HK-2 (cell line): Measurements from ENCODE around the gene SNTG2.

Source experiments
- DNase-seq: peaks from one replicate; pipeline ENCODE4 v3.0.0-alpha.2; 2018; ENCODE audit not compliant: unreplicated experiment

SNTG2 gene

GRCh38 chr2:989781-990467, 39.3 kb downstream of the SNTG2 start:
- no peak for DNase-seq

- DNase-seq, result no peak
These were observed 40.3 kb downstream of the SNTG2 start for GRCh38 chr2:990970-991369.

- DNase-seq, result no peak
These were observed 51.7 kb downstream of the SNTG2 start for GRCh38 chr2:1002350-1002749.

- DNase-seq, result no peak
These were observed 53.7 kb downstream of the SNTG2 start for GRCh38 chr2:1004398-1004797.

GRCh38 chr2:1010415-1010930, 59.8 kb downstream of the SNTG2 start:
- DNase-seq, result no peak

- no peak for DNase-seq
These were observed 60.4 kb downstream of the SNTG2 start for GRCh38 chr2:1011006-1011405.

- no peak for DNase-seq
These were observed 61.3 kb downstream of the SNTG2 start for GRCh38 chr2:1011985-1012384.

- no peak for DNase-seq
These were observed 64.2 kb downstream of the SNTG2 start for GRCh38 chr2:1014802-1015201.

GRCh38 chr2:1016500-1016899, 65.9 kb downstream of the SNTG2 start:
- DNase-seq, result no peak

GRCh38 chr2:1017827-1018226, 67.2 kb downstream of the SNTG2 start:
- DNase-seq, result no peak

- no peak for DNase-seq
These were observed 69.6 kb downstream of the SNTG2 start for GRCh38 chr2:1020206-1020605.

GRCh38 chr2:1022178-1022577, 71.5 kb downstream of the SNTG2 start:
- no peak for DNase-seq

GRCh38 chr2:1024981-1025380, 74.3 kb downstream of the SNTG2 start:
- DNase-seq, result no peak

GRCh38 chr2:1026141-1026540, 75.5 kb downstream of the SNTG2 start:
- no peak for DNase-seq

GRCh38 chr2:1028831-1029230, 78.2 kb downstream of the SNTG2 start:
- DNase-seq, result no peak

- no peak for DNase-seq
These were observed 81.4 kb downstream of the SNTG2 start for GRCh38 chr2:1032030-1032429.

- DNase-seq, result no peak
These were observed 82.4 kb downstream of the SNTG2 start for GRCh38 chr2:1033069-1033468.

- DNase-seq, result no peak
These were observed 86.4 kb downstream of the SNTG2 start for GRCh38 chr2:1037066-1037465.

GRCh38 chr2:1039549-1039948, 88.9 kb downstream of the SNTG2 start:
- DNase-seq, result no peak

GRCh38 chr2:1041012-1041805, 90.6 kb downstream of the SNTG2 start:
- no peak for DNase-seq

GRCh38 chr2:1045109-1045508, 94.5 kb downstream of the SNTG2 start:
- DNase-seq, result no peak

- DNase-seq, result no peak
These were observed 95.4 kb downstream of the SNTG2 start for GRCh38 chr2:1046067-1046466.

- no peak for DNase-seq
These were observed 96.8 kb downstream of the SNTG2 start for GRCh38 chr2:1047485-1047884.
